Osteocyte (in vitro differentiated cells): Measurements from ENCODE around the gene PLCB1. TPM values are rescaled to one million over a fixed set of nuclear protein-coding genes. Genes with fewer than 3 reads are reported as not detected.

Experiments used
- DNase-seq: peaks from one replicate; pipeline ENCODE4 v3.0.0; 2021; ENCODE audit warnings: mixed read lengths; ENCODE audit not compliant: unreplicated experiment; ENCODE audit errors: extremely low spot score
- H3K27ac Mint-ChIP-seq: one replicate; pipeline ENCODE4 v1.8.0; 2021; ENCODE audit warnings: mild to moderate bottlenecking, mixed read lengths; ENCODE audit not compliant: unreplicated experiment
- H3K27me3 Mint-ChIP-seq: one replicate; pipeline ENCODE4 v1.8.0; 2021; ENCODE audit warnings: mixed read lengths; ENCODE audit not compliant: unreplicated experiment
- H3K36me3 Mint-ChIP-seq: one replicate; pipeline ENCODE4 v1.8.0; 2021; ENCODE audit warnings: mixed read lengths; ENCODE audit not compliant: unreplicated experiment
- H3K4me1 Mint-ChIP-seq: one replicate; pipeline ENCODE4 v1.8.0; 2021; ENCODE audit warnings: mixed read lengths; ENCODE audit not compliant: unreplicated experiment
- H3K4me3 Mint-ChIP-seq: one replicate; pipeline ENCODE4 v1.8.0; 2021; ENCODE audit warnings: mild to moderate bottlenecking, moderate library complexity, mixed read lengths; ENCODE audit not compliant: unreplicated experiment
- H3K9me3 Mint-ChIP-seq: one replicate; pipeline ENCODE4 v1.8.0; 2021; ENCODE audit warnings: mixed read lengths; ENCODE audit not compliant: unreplicated experiment
- total RNA-seq: library from RNA; stranded (reverse); gene quantifications from 2 replicates; pipeline ENCODE4 v1.2.1, GENCODE V29; 2021
- TF ChIP-seq, protein P1 (sequence below): fragments of 200-600 bp; sonication (generic); IDR thresholded peaks from 2 replicates; pipeline ENCODE4 v1.5.0; 2021; ENCODE audit warnings: antibody characterized with exemption, mild to moderate bottlenecking, moderate library complexity

The PLCB1 gene
- total RNA-seq, 1 donor from 2014 or later: 33.3 TPM

DNA sequence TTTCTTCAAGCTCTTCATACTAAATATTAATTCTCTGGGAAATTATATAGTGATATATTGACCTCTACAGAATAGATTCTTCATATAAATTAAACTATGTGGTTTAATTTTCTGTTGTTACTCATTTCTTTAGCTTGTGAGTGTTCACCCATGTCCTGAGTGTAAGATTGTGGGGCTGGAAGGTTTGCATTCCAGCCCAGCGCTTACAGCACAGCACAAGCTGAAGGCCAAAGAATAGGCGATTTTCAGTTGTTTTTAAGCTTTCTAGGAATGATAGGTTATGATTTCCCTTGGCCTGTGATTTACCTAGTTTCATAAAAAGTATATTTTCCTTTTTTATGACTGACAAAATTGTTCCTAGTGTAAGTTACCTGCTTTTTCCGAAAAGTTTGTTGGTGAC, 194.1 kb downstream of the PLCB1 start:
- H3K9me3 Mint-ChIP-seq: no peaks in the 10 kb centered on the region
- no peaks in the 10 kb centered on the region for H3K27me3 Mint-ChIP-seq
- no peak for DNase-seq
- H3K27ac Mint-ChIP-seq: no peak overlapping the region
- H3K4me3 Mint-ChIP-seq: no peak overlapping the region
- TF ChIP-seq, protein P1, sequence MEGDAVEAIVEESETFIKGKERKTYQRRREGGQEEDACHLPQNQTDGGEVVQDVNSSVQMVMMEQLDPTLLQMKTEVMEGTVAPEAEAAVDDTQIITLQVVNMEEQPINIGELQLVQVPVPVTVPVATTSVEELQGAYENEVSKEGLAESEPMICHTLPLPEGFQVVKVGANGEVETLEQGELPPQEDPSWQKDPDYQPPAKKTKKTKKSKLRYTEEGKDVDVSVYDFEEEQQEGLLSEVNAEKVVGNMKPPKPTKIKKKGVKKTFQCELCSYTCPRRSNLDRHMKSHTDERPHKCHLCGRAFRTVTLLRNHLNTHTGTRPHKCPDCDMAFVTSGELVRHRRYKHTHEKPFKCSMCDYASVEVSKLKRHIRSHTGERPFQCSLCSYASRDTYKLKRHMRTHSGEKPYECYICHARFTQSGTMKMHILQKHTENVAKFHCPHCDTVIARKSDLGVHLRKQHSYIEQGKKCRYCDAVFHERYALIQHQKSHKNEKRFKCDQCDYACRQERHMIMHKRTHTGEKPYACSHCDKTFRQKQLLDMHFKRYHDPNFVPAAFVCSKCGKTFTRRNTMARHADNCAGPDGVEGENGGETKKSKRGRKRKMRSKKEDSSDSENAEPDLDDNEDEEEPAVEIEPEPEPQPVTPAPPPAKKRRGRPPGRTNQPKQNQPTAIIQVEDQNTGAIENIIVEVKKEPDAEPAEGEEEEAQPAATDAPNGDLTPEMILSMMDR: no peak
- peaks cover 1% of the 10 kb centered on the region for H3K36me3 Mint-ChIP-seq
- H3K4me1 Mint-ChIP-seq: peaks cover 10% of the 10 kb centered on the region

DNA sequence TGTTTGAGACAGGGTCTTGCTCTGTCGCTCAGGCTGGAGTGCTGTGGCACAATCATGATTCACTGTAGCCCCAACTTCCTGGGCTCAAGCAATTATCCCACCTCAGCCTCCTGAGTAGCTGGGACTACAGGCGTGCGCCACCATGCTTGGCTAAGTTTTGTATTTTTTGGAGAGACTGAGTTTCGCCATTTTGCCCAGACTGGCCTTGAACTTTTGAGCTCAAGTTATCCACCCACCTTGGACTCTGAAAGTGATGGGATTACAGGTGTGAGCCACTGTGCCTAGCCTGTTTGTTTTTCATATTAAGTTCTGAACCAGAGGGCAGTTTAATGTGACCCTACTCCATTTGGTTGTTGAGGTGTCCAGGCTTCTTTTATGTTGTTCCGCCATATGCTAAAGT, 194.8 kb downstream of the PLCB1 start:
- H3K4me3 Mint-ChIP-seq: no peak overlapping the region
- DNase-seq: no peak
- H3K9me3 Mint-ChIP-seq: no peaks in the 10 kb centered on the region
- H3K27me3 Mint-ChIP-seq: no peaks in the 10 kb centered on the region
- H3K36me3 Mint-ChIP-seq: peaks cover 1% of the 10 kb centered on the region
- TF ChIP-seq, protein P1: no peak
- H3K27ac Mint-ChIP-seq: no peak overlapping the region
- peaks cover 18% of the 10 kb centered on the region for H3K4me1 Mint-ChIP-seq

DNA sequence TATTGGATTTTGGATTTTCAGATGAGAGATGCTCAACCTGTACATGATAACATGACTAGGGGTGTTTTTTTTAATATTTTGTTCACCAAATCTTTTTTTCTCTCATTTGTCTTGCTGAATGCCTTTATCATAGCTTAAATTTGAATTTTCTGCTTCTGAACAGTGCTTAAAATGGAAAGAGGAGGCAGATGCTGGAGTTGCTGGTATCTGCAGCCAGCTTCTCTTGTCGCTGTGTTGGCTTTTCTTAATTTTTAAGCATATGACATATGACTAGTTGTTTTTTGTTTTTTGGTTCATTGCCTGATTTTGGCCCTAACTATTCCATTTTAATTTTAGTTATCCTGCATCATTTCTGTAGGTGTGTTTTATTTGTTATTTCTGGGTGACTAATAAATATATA, 196.1 kb downstream of the PLCB1 start:
- Mint-ChIP-seq H3K27me3 (no peaks in the 10 kb centered on the region), H3K9me3 (no peaks in the 10 kb centered on the region), H3K27ac (no peak overlapping the region), H3K4me3 (no peak overlapping the region), H3K36me3 (peaks cover 1% of the 10 kb centered on the region), H3K4me1 (peaks cover 14% of the 10 kb centered on the region)
- DNase-seq: no peak
- TF ChIP-seq, protein P1: no peak

DNA sequence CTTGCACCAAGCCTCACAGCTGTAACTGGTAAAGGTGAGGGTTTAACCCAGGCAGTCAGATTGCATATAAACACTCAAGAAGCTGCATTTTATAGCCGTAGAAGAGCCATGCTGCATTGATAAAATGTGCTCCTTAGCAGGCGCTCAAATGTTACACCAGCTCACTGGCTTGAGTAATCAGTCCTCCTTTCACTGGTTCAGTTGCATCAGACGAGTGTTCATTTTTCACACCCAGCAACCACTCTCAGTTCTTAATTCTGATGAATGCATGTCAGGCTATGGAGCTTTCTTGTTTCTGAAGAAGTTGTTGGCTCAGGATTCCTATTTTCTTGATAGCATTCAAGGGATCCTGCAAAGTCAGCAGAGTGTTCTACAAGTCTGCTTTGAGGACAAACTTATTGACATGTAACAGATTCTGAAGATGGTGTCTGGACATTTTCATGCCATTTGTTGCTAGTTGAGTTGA, 198.3 kb downstream of the PLCB1 start:
- Mint-ChIP-seq H3K27ac (no peak overlapping the region), H3K36me3 (no peaks in the 10 kb centered on the region), H3K27me3 (no peaks in the 10 kb centered on the region), H3K9me3 (no peaks in the 10 kb centered on the region), H3K4me1 (peaks cover 27% of the 10 kb centered on the region), H3K4me3 (no peak overlapping the region)
- TF ChIP-seq, protein P1: no peak
- no peak for DNase-seq

- TF ChIP-seq, protein P1: no peak
- Mint-ChIP-seq H3K27ac (no peak overlapping the region), H3K27me3 (no peaks in the 10 kb centered on the region), H3K9me3 (no peaks in the 10 kb centered on the region), H3K4me1 (peaks cover 33% of the 10 kb centered on the region), H3K36me3 (no peaks in the 10 kb centered on the region), H3K4me3 (no peak overlapping the region)
- DNase-seq: no peak
Observed at GRCh38 chr20:8330785-8331695, 199.0 kb downstream of the PLCB1 start.
